Fibroblast of villous mesenchyme (primary cell): Measurements from ENCODE around the gene KSR2. TPM values are rescaled to one million over a fixed set of nuclear protein-coding genes. Genes with fewer than 3 reads are reported as not detected.

Experiments
- DNase-seq: peaks from one replicate; pipeline ENCODE4 v3.0.0-alpha.2; 2010; ENCODE audit warnings: low read depth
- H3K4me3 ChIP-seq: 2 replicates; pipeline ENCODE4 v1.5.1; 2011; ENCODE audit warnings: low read depth, mild to moderate bottlenecking, low read length
- CTCF ChIP-seq: IDR thresholded peaks from 2 replicates; pipeline ENCODE4 v1.5.1; 2012; ENCODE audit warnings: low read depth, mild to moderate bottlenecking, low read length; ENCODE audit not compliant: insufficient read depth
- total RNA-seq: library from RNA; depleted of rRNA; stranded (reverse); fragments of >200 nt; gene quantifications from 2 replicates; pipeline ENCODE4 v1.2.3, GENCODE V29; 2012

Gene KSR2
- total RNA-seq, 1 donor: not detected

- DNase-seq: no peak
- TF ChIP-seq CTCF: no peak
- no peak overlapping the region for H3K4me3 ChIP-seq
Observed at GRCh38 chr12:117403586-117404139, 565.1 kb downstream of the KSR2 start.

Other genes with a start within 250 kb of the KSR2 start
- gene RFC5, start 47.7 kb upstream of the KSR2 start, total RNA-seq: 15.5 and 16.8 TPM in 2 replicates
- 156 and 171 TPM in 2 replicates for gene WSB2, start 92.2 kb upstream of the KSR2 start, total RNA-seq
- gene VSIG10, start 135.0 kb upstream of the KSR2 start, total RNA-seq: 21.3 and 22.5 TPM in 2 replicates
- gene PEBP1, start 167.1 kb upstream of the KSR2 start, total RNA-seq: 155 and 156 TPM in 2 replicates